GM23338 (cell line): ENCODE data around the gene FKBP10. TPM values are rescaled to one million over a fixed set of nuclear protein-coding genes. Genes with fewer than 3 reads are reported as not detected.

ENCODE experiments used
- CREB1 ChIP-seq: fragments of 250-450 bp; sonication (Bioruptor Pico); IDR thresholded peaks from 2 replicates; pipeline ENCODE4 v1.5.0; 2020; ENCODE audit warnings: low read depth, mild to moderate bottlenecking, moderate library complexity
- ETS1 ChIP-seq: IDR thresholded peaks from 2 replicates; pipeline ENCODE4 v1.6.1; 2016; ENCODE audit warnings: antibody characterized with exemption
- EZH2 ChIP-seq: fragments of 200-600 bp; sonication (generic); IDR thresholded peaks from one replicate; pipeline ENCODE4 v1.8.0; 2017; ENCODE audit warnings: antibody characterized with exemption, mild to moderate bottlenecking, low read depth; ENCODE audit not compliant: unreplicated experiment
- EZH2phosphoT487 ChIP-seq: fragments of 200-600 bp; sonication (generic); IDR thresholded peaks from one replicate; pipeline ENCODE4 v1.8.1; 2018; ENCODE audit warnings: antibody characterized with exemption; ENCODE audit not compliant: unreplicated experiment
- JUNB ChIP-seq: IDR thresholded peaks from one replicate; pipeline ENCODE4 v1.6.1; 2016; ENCODE audit warnings: antibody characterized with exemption; ENCODE audit not compliant: unreplicated experiment
- POLR2AphosphoS5 ChIP-seq: IDR thresholded peaks from 2 replicates; pipeline ENCODE4 v1.6.1; 2016; ENCODE audit warnings: antibody characterized with exemption, low read depth
- STAT1 ChIP-seq: IDR thresholded peaks from one replicate; pipeline ENCODE4 v1.6.1; 2016; ENCODE audit warnings: antibody characterized with exemption; ENCODE audit not compliant: unreplicated experiment
- ZNF114 ChIP-seq: fragments of 250-450 bp; sonication (Bioruptor Pico); IDR thresholded peaks from 2 replicates; pipeline ENCODE4 v1.5.0; 2020; ENCODE audit warnings: mild to moderate bottlenecking, moderate library complexity
- ZNF462 ChIP-seq: fragments of 250-450 bp; sonication (Bioruptor Pico); IDR thresholded peaks from 2 replicates; pipeline ENCODE4 v1.5.0; 2020; ENCODE audit warnings: mild to moderate bottlenecking, moderate library complexity
- polyA plus RNA-seq: library from polyadenylated mRNA; unstranded; fragments of >200 nt; fragmentation: Nextera tagmentation; extraction: Ambion mirVana; gene quantifications from 2 replicates; pipeline ENCODE4 v1.2.1, GENCODE V29; 2016
- total RNA-seq: library from RNA; depleted of rRNA; stranded (reverse); fragments of >200 nt; shearing (Covaris generic); gene quantifications from 2 replicates; pipeline ENCODE4 v1.2.3, GENCODE V29; 2014
- TF ChIP-seq, protein P1 (sequence below): IDR thresholded peaks from one replicate; pipeline ENCODE4 v1.6.1; 2018; ENCODE audit warnings: antibody characterized with exemption; ENCODE audit not compliant: unreplicated experiment

FKBP10 gene
- total and polyA plus RNA-seq, 2 experiments from 2014 or later, result 26.2 to 151 TPM

DNA sequence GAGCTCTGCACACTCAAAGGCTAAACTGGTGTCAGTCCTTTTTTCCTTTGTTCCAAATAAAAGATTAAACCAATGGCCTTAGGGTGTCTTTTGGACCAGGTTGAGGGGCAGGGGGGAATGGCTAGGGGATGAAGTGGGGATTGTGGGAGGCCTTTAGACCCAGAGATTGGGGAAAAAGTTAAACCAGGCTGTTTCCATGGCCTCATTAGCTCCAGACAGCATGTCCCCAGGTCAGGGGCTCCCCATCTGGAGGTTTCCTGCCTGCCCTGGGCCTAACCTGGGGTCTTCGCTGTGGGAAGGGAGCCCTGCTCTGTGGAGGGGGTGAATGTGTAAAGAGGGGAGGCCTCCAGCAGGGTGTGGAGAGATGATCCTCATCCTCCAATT lies 10.3 kb downstream of the FKBP10 start (continued):
- TF ChIP-seq ZNF462 (CRISPR knock-in tag) (no peak), EZH2phosphoT487 (no peak), CREB1 (no peak), POLR2AphosphoS5 (no peak), JUNB (no peak), STAT1 (no peak), EZH2 (no peak), ZNF114 (CRISPR knock-in tag) (no peak), ETS1 (no peak)
- TF ChIP-seq, protein P1, sequence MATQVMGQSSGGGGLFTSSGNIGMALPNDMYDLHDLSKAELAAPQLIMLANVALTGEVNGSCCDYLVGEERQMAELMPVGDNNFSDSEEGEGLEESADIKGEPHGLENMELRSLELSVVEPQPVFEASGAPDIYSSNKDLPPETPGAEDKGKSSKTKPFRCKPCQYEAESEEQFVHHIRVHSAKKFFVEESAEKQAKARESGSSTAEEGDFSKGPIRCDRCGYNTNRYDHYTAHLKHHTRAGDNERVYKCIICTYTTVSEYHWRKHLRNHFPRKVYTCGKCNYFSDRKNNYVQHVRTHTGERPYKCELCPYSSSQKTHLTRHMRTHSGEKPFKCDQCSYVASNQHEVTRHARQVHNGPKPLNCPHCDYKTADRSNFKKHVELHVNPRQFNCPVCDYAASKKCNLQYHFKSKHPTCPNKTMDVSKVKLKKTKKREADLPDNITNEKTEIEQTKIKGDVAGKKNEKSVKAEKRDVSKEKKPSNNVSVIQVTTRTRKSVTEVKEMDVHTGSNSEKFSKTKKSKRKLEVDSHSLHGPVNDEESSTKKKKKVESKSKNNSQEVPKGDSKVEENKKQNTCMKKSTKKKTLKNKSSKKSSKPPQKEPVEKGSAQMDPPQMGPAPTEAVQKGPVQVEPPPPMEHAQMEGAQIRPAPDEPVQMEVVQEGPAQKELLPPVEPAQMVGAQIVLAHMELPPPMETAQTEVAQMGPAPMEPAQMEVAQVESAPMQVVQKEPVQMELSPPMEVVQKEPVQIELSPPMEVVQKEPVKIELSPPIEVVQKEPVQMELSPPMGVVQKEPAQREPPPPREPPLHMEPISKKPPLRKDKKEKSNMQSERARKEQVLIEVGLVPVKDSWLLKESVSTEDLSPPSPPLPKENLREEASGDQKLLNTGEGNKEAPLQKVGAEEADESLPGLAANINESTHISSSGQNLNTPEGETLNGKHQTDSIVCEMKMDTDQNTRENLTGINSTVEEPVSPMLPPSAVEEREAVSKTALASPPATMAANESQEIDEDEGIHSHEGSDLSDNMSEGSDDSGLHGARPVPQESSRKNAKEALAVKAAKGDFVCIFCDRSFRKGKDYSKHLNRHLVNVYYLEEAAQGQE, result no peak
